ENCODE results near the gene EZR. TPM values are rescaled to one million over a fixed set of nuclear protein-coding genes. Genes with fewer than 3 reads are reported as not detected.
"Not testable (repeated sequence)": the region's sequence is repeated elsewhere in the genome, so short reads cannot be mapped to it uniquely, and the experiment has no call there.

EZR gene
- total and polyA plus RNA-seq, 7 donors: 19.1 to 61.7 (median 30.9) TPM

DNA sequence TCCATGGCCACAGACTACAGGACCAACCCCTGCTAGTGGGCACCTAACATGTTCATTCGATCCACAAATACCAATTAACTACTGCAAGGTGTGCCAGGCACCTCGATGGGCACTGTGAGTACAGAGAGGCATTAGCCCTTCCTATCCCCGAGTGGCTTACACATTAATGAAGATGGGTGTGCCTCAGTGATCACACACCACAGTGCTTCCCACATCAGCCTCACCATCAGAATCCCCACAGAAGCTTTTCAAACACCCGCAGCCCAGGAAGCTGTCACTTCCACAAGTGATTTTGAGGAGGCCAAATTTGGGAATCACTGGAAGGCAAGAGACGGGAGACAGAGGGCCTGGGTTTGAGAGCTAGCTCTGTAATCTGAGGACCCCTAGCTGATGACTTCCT is 23.7 kb downstream of the EZR start:
- intact Hi-C loops (cut with DNase I): no loop called here
- H3K9me3 ChIP-seq: no peaks in the 10 kb centered on the region
- no peak for DNase-seq
- H3K4me3 ChIP-seq: no peak overlapping the region
- no peak overlapping the region for H3K27ac ChIP-seq
- ATAC-seq: no peak
- TF ChIP-seq, protein P1, sequence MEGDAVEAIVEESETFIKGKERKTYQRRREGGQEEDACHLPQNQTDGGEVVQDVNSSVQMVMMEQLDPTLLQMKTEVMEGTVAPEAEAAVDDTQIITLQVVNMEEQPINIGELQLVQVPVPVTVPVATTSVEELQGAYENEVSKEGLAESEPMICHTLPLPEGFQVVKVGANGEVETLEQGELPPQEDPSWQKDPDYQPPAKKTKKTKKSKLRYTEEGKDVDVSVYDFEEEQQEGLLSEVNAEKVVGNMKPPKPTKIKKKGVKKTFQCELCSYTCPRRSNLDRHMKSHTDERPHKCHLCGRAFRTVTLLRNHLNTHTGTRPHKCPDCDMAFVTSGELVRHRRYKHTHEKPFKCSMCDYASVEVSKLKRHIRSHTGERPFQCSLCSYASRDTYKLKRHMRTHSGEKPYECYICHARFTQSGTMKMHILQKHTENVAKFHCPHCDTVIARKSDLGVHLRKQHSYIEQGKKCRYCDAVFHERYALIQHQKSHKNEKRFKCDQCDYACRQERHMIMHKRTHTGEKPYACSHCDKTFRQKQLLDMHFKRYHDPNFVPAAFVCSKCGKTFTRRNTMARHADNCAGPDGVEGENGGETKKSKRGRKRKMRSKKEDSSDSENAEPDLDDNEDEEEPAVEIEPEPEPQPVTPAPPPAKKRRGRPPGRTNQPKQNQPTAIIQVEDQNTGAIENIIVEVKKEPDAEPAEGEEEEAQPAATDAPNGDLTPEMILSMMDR (IDR thresholded peaks at IDR 0.05): no peak
- H3K36me3 ChIP-seq (ENCODE audit: insufficient read depth in 1 of 2, low read depth in 1 of 2): no peaks in the 10 kb centered on the region
- WGBS, 3 donors: 93 to 99% (median 96%) methylated on average over 5 of the region's 5 CpGs
- H3K4me1 ChIP-seq: peaks cover 16% of the 10 kb centered on the region
- H3K27me3 ChIP-seq (ENCODE audit: insufficient read depth in 3 of 3, low read length in 2 of 3): no peaks in the 10 kb centered on the region

DNA sequence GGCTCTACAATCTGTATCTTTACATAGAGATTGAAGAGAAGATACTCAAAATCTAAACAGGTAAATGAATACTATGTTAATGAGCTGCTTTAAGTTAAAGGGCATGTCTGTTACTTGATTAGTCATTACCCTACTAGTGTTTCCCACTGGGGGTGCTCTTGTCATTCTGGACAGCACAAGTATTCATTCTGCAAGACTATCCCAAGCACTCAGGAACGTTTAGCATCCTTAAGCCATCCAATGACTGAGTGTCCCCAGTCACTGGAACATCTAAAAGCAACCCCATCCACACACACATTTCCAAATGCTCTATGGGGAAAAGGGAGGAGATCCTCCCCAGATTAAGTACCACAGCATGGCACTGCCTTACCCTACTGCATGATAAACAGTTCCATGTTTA is 25.7 kb downstream of the EZR start:
- intact Hi-C loops (cut with DNase I): no loop called here
- Histone ChIP-seq H3K27me3 (ENCODE audit: insufficient read depth in 3 of 3, low read length in 2 of 3) (no peaks in the 10 kb centered on the region), H3K9me3 (no peaks in the 10 kb centered on the region), H3K27ac (no peak overlapping the region), H3K4me3 (no peak overlapping the region), H3K4me1 (peaks cover 7% of the 10 kb centered on the region), H3K36me3 (ENCODE audit: insufficient read depth in 1 of 2, low read depth in 1 of 2) (peaks cover 0 to 6% of the 10 kb centered on the region in 2 donors)
- TF ChIP-seq, protein P1 (IDR thresholded peaks at IDR 0.05): peak; percentile 31
- peak in 3 of 4 donors; percentile 79 to 85 (median 80) for ATAC-seq
- DNase-seq: no peak
- 15 to 16% (median 15%) methylated on average over 1 of the region's 1 CpG for WGBS, 3 donors

DNA sequence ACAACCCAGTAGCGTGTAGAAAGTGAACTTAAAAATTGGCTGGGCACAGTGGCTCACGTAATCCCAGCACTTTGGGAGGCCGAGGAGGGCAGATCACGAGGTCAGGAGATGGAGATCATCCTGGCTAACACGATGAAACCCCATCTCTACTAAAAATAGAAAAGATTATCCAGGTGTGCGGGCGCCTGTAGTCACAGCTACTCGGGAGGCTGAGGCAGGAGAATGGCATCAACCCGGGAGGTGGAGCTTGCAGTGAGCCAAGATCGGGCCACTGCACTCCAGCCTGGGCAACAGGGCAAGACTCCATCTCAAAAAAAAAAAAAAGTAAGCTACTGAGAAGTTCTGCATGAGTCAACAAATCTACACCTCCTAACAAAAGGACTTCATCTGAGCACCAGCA is 26.7 kb downstream of the EZR start:
- intact Hi-C loops (cut with DNase I); H3K4me1 ChIP-seq; H3K4me3 ChIP-seq; H3K9me3 ChIP-seq; H3K27me3 ChIP-seq (ENCODE audit: insufficient read depth in 3 of 3, low read length in 2 of 3); H3K27ac ChIP-seq; DNase-seq: not testable (repeated sequence)
- peaks cover 0 to 15% of the 10 kb centered on the region in 2 donors for H3K36me3 ChIP-seq (ENCODE audit: insufficient read depth in 1 of 2, low read depth in 1 of 2)
- WGBS, 3 donors: 42 to 68% (median 52%) methylated on average over 10 of the region's 10 CpGs
- ATAC-seq: peak in 2 of 4 donors; percentile 32 to 54

DNA sequence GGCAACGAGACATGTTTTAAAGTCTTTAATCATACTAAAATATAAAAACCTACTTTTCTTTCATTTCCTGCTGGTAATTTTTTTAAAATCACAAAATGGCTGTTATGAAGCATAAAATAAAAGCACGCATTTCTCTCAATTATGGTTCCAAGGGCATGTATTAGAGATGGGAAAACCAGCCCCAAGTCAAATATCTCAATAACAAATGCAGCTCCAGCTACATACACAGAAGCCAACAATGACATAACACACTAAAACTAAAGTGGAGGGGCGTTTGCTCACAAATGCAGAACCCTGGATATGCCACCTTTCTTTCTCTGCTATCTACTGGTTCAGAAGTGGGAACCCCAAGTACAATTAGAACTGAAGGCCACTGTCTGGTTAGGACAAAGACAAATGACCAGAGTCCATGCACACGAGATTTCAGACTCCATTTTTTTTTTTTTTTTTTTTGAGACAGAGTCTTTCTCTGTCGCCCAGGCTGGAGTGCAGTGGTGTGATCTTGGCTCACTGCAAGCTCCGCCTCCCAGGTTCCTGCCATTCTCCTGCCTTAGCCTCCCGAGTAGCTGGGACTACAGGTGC is 27.8 kb downstream of the EZR start:
- no peaks in the 10 kb centered on the region for H3K9me3 ChIP-seq
- peaks cover 0 to 23% of the 10 kb centered on the region in 2 donors for H3K36me3 ChIP-seq (ENCODE audit: insufficient read depth in 1 of 2, low read depth in 1 of 2)
- TF ChIP-seq, protein P1 (IDR thresholded peaks at IDR 0.05): no peak
- no peak overlapping the region for H3K4me3 ChIP-seq
- ATAC-seq: no peak
- 56 to 76% (median 73%) methylated on average over 6 to 7 of the region's 7 CpGs for WGBS, 3 donors
- no peak for DNase-seq
- no peaks in the 10 kb centered on the region for H3K27me3 ChIP-seq (ENCODE audit: insufficient read depth in 3 of 3, low read length in 2 of 3)
- no peak overlapping the region for H3K27ac ChIP-seq
- intact Hi-C loops (cut with DNase I): no loop called here
- H3K4me1 ChIP-seq: no peaks in the 10 kb centered on the region

DNA sequence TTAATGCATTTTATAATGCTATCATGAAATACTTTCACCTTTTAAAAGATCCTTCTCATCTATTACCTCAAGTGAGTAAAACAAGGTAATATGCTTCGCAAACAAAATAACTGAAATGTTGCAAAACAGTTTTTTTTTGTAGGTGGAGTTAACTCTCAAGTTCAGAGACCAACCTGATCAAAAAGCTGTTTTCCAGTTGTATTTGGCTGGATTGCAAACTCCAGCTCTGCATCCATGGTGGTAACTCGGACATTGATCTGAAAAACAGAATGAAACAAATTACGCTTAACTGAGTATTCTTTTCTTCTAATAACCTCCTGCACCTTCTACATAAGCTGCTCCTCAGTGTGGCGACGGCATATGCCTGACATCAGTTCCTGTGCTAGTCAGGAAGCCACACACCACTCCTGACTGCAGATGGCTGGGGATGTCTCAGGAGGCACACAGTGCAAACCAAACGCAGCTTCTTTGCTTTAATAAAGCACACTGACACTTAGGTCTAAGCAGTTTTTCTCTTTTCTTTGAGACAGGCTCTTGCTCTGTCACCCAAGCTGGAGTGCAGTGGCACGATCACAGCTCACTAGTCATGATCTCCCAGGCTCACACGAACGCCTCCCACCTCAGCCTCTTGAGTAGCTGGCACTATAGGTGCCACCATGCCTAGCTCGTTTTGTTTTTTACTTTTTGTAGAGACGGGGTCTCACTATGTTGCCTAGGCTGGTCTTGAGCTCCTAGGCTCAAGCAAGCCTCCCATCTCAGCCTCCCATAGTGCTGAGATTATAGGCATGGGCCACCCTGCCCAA is 29.9 kb downstream of the EZR start:
- Histone ChIP-seq H3K4me3 (no peak overlapping the region), H3K27ac (no peak overlapping the region), H3K36me3 (ENCODE audit: insufficient read depth in 1 of 2, low read depth in 1 of 2) (peaks cover 0 to 39% of the 10 kb centered on the region in 2 donors), H3K9me3 (no peaks in the 10 kb centered on the region), H3K27me3 (ENCODE audit: insufficient read depth in 3 of 3, low read length in 2 of 3) (no peaks in the 10 kb centered on the region), H3K4me1 (no peaks in the 10 kb centered on the region)
- TF ChIP-seq, protein P1 (IDR thresholded peaks at IDR 0.05): no peak
- ATAC-seq (no peak), DNase-seq (no peak)
- WGBS, 3 donors: 74 to 85% (median 80%) methylated on average over 11 of the region's 11 CpGs
- intact Hi-C loops (cut with DNase I): loop anchor here in 1 of 2 donors (5.0 kb wide), 1 partner anchor 183 kb away; no protein-coding TSS in a partner anchor

Measured in psoas muscle (tissue), 8 donors.